Common myeloid progenitor, CD34-positive (primary cell): ENCODE data around the gene PITPNM3.

Source experiments
- CTCF ChIA-PET: fragments of 350-600 bp; sonication (Branson Sonifier 250); formaldehyde crosslinking; loops from one replicate; lab custom pipeline; 2021; ENCODE audit warnings: antibody characterized with exemption; lab: Charles Lee
- POLR2A ChIA-PET: fragments of 350-600 bp; sonication (Branson Sonifier 250); formaldehyde crosslinking; loops from one replicate; lab custom pipeline; 2021; ENCODE audit warnings: antibody characterized with exemption; lab: Charles Lee
- DNase-seq, 3 donors: peaks; one replicate each; pipeline versions ENCODE4 v3.0.0 to v3.0.0-alpha.2; 2013
- H3K27ac ChIP-seq, 2 experiments: 1 replicate in 1 of 2; 2 replicates in 1 of 2; pipeline ENCODE4 v1.7.0; 2013; ENCODE audit warnings: inconsistent platforms in 2 of 2, low read length in 2 of 2, mild to moderate bottlenecking in 2 of 2, low read depth in 1 of 2, moderate library complexity in 1 of 2; ENCODE audit not compliant: severe bottlenecking in 2 of 2, insufficient read depth in 1 of 2, poor library complexity in 1 of 2
- H3K27me3 ChIP-seq, 5 experiments: replicated peaks in 2 of 5; 1 replicate in 3 of 5; 2 replicates in 2 of 5; pipeline versions ENCODE4 v1.6.1 to v1.7.0; 2013; ENCODE audit warnings: low read length in 4 of 5, mild to moderate bottlenecking in 2 of 5, moderate library complexity in 2 of 5, inconsistent platforms in 1 of 5; ENCODE audit not compliant: insufficient read depth in 5 of 5, control insufficient read depth in 4 of 5
- H3K36me3 ChIP-seq, 4 experiments: 1 replicate in 2 of 4; 2 replicates in 2 of 4; pipeline versions ENCODE4 v1.6.1 to v1.7.0; 2013; ENCODE audit warnings: low read length in 3 of 4, control low read depth in 1 of 4, mild to moderate bottlenecking in 1 of 4; ENCODE audit not compliant: control insufficient read depth in 4 of 4, insufficient read depth in 4 of 4
- H3K4me1 ChIP-seq, 4 experiments: 1 replicate in 3 of 4; 2 replicates in 1 of 4; pipeline versions ENCODE4 v1.6.1 to v1.7.1; 2013; ENCODE audit warnings: low read length in 3 of 4, mild to moderate bottlenecking in 3 of 4, control low read depth in 1 of 4, inconsistent platforms in 1 of 4, moderate library complexity in 1 of 4; ENCODE audit not compliant: control insufficient read depth in 4 of 4, insufficient read depth in 4 of 4; ENCODE audit errors: control extremely low read depth in 1 of 4
- H3K4me3 ChIP-seq, 7 experiments: 1 replicate in 4 of 7; 2 replicates in 3 of 7; pipeline versions ENCODE4 v1.5.1 to v1.7.0; 2013; ENCODE audit warnings: mild to moderate bottlenecking in 7 of 7, low read length in 6 of 7, moderate library complexity in 6 of 7, inconsistent platforms in 2 of 7, low read depth in 2 of 7, control low read depth in 1 of 7; ENCODE audit not compliant: insufficient read depth in 4 of 7, control insufficient read depth in 1 of 7; ENCODE audit errors: extremely low read depth in 1 of 7
- H3K9me3 ChIP-seq, 5 experiments: 1 replicate in 4 of 5; 2 replicates in 1 of 5; pipeline versions ENCODE4 v1.6.1 to v1.7.1; 2013; ENCODE audit warnings: low read length in 4 of 5, mild to moderate bottlenecking in 2 of 5, inconsistent platforms in 1 of 5, low read depth in 1 of 5, moderate library complexity in 1 of 5; ENCODE audit not compliant: control insufficient read depth in 4 of 5, insufficient read depth in 2 of 5; ENCODE audit errors: control extremely low read depth in 1 of 5
- WGBS: methylation state at CpG from one replicate; pipeline ENCODE4 v1.1.5; 2013; ENCODE audit not compliant: insufficient coverage; 5-methylcytosine and 5-hydroxymethylcytosine counted together

Gene PITPNM3

DNA sequence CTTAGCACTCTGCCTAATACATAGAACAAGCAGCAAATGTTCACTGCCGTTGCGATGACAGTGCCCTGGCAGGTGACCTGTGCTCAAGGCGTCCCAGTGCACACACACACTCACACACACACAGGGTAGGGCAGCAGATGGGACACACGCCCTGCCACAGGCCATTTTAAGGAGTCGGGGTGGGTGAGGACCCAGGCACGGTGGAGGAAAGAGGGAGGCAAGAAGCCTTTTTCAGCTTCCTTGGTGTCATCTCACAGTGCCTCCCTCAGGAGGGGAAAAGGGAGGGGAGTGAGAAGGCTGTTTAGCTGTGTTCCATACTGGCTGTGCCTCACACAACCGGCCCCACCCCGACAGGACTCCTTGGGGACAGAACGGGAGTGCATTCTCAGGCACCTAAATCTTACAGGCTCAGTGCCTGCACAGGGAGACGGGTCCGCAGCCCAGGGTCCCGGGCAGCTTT lies 1.5 kb downstream of the PITPNM3 start:
- DNase-seq, result peak in 1 of 3 donors; percentile 8
- POLR2A ChIA-PET, result interaction anchor here (0.6 kb wide), 1 partner anchor 15 kb away, joined by 3 read pairs; no protein-coding TSS in a partner anchor
- Histone ChIP-seq H3K4me1 (peaks cover 0 to 26% (median 11%) of the 10 kb centered on the region in 4 experiments), H3K27ac (no peak overlapping the region), H3K27me3 (peaks cover 0 to 65% (median 27%) of the 10 kb centered on the region in 5 experiments), H3K4me3 (peak overlapping the region in 3 of 7 experiments; percentile 48 to 61 (median 53)), H3K36me3 (no peaks in the 10 kb centered on the region), H3K9me3 (no peaks in the 10 kb centered on the region)
- 11% methylated on average over 7 of the region's 12 CpGs for WGBS
- CTCF ChIA-PET, result no interaction called here

DNA sequence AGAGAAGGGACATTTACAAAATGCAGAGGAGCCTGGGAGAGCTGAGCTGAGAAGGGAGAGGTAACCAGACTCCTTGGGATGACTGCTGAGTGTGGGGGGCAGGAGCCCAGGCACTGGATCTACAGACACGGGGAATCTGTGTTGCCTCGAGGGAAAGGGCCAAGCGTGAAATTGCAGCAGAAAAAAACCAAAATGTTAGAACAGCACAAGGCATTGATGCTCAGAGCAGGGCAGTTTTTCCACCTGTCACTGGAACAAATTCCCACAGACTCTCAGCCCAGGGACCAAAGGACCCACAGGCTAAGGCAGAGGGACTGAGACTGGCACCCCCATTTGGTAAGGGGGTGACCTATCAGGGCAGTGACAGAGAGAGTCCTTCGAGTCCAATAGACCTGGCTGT lies 2.0 kb downstream of the PITPNM3 start:
- POLR2A ChIA-PET, result no interaction called here
- Histone ChIP-seq H3K9me3 (no peaks in the 10 kb centered on the region), H3K36me3 (no peaks in the 10 kb centered on the region), H3K4me3 (no peak overlapping the region), H3K4me1 (peaks cover 0 to 26% (median 11%) of the 10 kb centered on the region in 4 experiments), H3K27ac (no peak overlapping the region), H3K27me3 (peaks cover 0 to 62% (median 27%) of the 10 kb centered on the region in 5 experiments)
- no peak for DNase-seq
- 75% methylated on average over 3 of the region's 4 CpGs for WGBS
- CTCF ChIA-PET, result no interaction called here

GRCh38 chr17:6551869-6552531 lies 4.4 kb downstream of the PITPNM3 start:
- DNase-seq, result no peak
- ChIA-PET CTCF (no interaction called here), POLR2A (no interaction called here)
- no peak overlapping the region for H3K4me3 ChIP-seq
- no peaks in the 10 kb centered on the region for H3K9me3 ChIP-seq
- H3K4me1 ChIP-seq, result peaks cover 0 to 41% (median 23%) of the 10 kb centered on the region in 4 experiments
- no peaks in the 10 kb centered on the region for H3K36me3 ChIP-seq
- H3K27ac ChIP-seq, result no peak overlapping the region
- peaks cover 0 to 39% (median 18%) of the 10 kb centered on the region in 5 experiments for H3K27me3 ChIP-seq
- 95% methylated on average over 11 of the region's 11 CpGs for WGBS

- Histone ChIP-seq H3K27ac (no peak overlapping the region), H3K36me3 (no peaks in the 10 kb centered on the region), H3K4me3 (no peak overlapping the region), H3K27me3 (peaks cover 0 to 34% (median 15%) of the 10 kb centered on the region in 5 experiments), H3K9me3 (no peaks in the 10 kb centered on the region), H3K4me1 (peaks cover 0 to 37% (median 23%) of the 10 kb centered on the region in 4 experiments)
- no peak for DNase-seq
- POLR2A ChIA-PET, result no interaction called here
- CTCF ChIA-PET, result no interaction called here
- WGBS, result 100% methylated on average over 3 of the region's 5 CpGs
These were observed 5.0 kb downstream of the PITPNM3 start for GRCh38 chr17:6551356-6551755.

- ChIA-PET POLR2A (interaction anchor here (0.9 kb wide), 1 partner anchor 8 kb away, joined by 3 read pairs; no protein-coding TSS in a partner anchor), CTCF (interaction anchor here (1.1 kb wide), 1 partner anchor 10 kb away, joined by 3 read pairs; no protein-coding TSS in a partner anchor)
- WGBS, result 83% methylated on average over 7 of the region's 9 CpGs
- Histone ChIP-seq H3K27me3 (peaks cover 0 to 18% (median 8%) of the 10 kb centered on the region in 5 experiments), H3K4me1 (peaks cover 0 to 24% (median 15%) of the 10 kb centered on the region in 4 experiments), H3K36me3 (no peaks in the 10 kb centered on the region), H3K4me3 (no peak overlapping the region), H3K9me3 (no peaks in the 10 kb centered on the region), H3K27ac (no peak overlapping the region)
- peak in 1 of 3 donors; percentile 8 for DNase-seq
These were observed 6.8 kb downstream of the PITPNM3 start for GRCh38 chr17:6549384-6550036.

GRCh38 chr17:6548578-6549330 lies 7.6 kb downstream of the PITPNM3 start:
- WGBS, result 21% methylated on average over 10 of the region's 11 CpGs
- Histone ChIP-seq H3K27me3 (peaks cover 0 to 10% (median 6%) of the 10 kb centered on the region in 5 experiments), H3K4me3 (peak overlapping the region in 1 of 7 experiments; percentile 38), H3K9me3 (no peaks in the 10 kb centered on the region), H3K27ac (no peak overlapping the region), H3K36me3 (no peaks in the 10 kb centered on the region), H3K4me1 (peaks cover 0 to 24% (median 15%) of the 10 kb centered on the region in 4 experiments)
- DNase-seq, result peak in 1 of 3 donors; percentile 9
- ChIA-PET CTCF (interaction anchor here (1.0 to 1.1 kb wide), 2 partner anchors 9 to 100 kb away, joined by 3 read pairs; no protein-coding TSS in a partner anchor), POLR2A (interaction anchor here (0.5 to 0.9 kb wide), 2 partner anchors 9 to 1060 kb away, joined by 3 read pairs; no protein-coding TSS in a partner anchor)
